Measurements from ENCODE around the gene SLC7A5. TPM values are rescaled to one million over a fixed set of nuclear protein-coding genes. Genes with fewer than 3 reads are reported as not detected.

SLC7A5 gene
- total and polyA plus RNA-seq, 2 of the 4 experiments (the other 2 are of a cell fraction) = 11.3 to 101 TPM

- ChIA-PET POLR2A (ENCODE audit: unreplicated experiment) (no interaction called here), CTCF (interaction anchor here (0.5 to 1.1 kb wide), 4 partner anchors 25 to 937 kb away, joined by 3 to 4 read pairs (median 3); no protein-coding TSS in a partner anchor)
- no peak overlapping the region for H2BK5ac ChIP-seq (ENCODE audit: low read depth, low read length, poor library complexity, severe bottlenecking)
- no peaks in the 10 kb centered on the region for H3K27me3 ChIP-seq (ENCODE audit: control insufficient read depth, insufficient read depth, low read length)
- H4K91ac ChIP-seq (ENCODE audit: insufficient read depth, low read depth, low read length) = no peak overlapping the region
- no peaks in the 10 kb centered on the region; the same call in 1 of the 2 replicates for H3K4me1 ChIP-seq (ENCODE audit: control insufficient read depth, insufficient read depth, low read length)
- H2AK5ac ChIP-seq (ENCODE audit: low read depth, low read length) = no peak overlapping the region
- H2BK15ac ChIP-seq (ENCODE audit: low read depth, low read length) = no peak overlapping the region
- no peak overlapping the region for H2BK20ac ChIP-seq (ENCODE audit: low read depth, low read length)
- no peak overlapping the region for H4K5ac ChIP-seq (ENCODE audit: low read depth, low read length)
- H3K9me1 ChIP-seq (ENCODE audit: insufficient read depth, low read length) = peaks cover 7% of the 10 kb centered on the region; the same call in 1 of the 2 replicates
- dilution Hi-C loops (cut with HindIII; ENCODE audit: low sequenced_read_pairs, unreplicated experiment) (no loop called here), intact Hi-C loops (cut with micrococcal nuclease) (no loop called here), in situ Hi-C loops (cut with MboI; ENCODE audit: low sequenced_read_pairs) (no loop called here)
- peaks cover 72% of the 10 kb centered on the region for H3K36me3 ChIP-seq (ENCODE audit: control insufficient read depth, insufficient read depth, low read length)
- BruUV-seq (replicated peaks) = no TSS peak
- H3K56ac ChIP-seq (ENCODE audit: extremely low read depth, insufficient read depth, low read length) = no peak overlapping the region
- no peak overlapping the region for H4K8ac ChIP-seq (ENCODE audit: low read depth in 2 of 2, low read length in 2 of 2)
- H3K18ac ChIP-seq (ENCODE audit: low read depth, low read length) = no peak overlapping the region
- no peak overlapping the region for H2AK9ac ChIP-seq (replicated peaks; ENCODE audit: low read depth, low read length, poor library complexity)
- ATAC-seq (ENCODE audit: low read depth) (no peak), DNase-seq (no peak)
- H3K4ac ChIP-seq (ENCODE audit: low read depth, low read length) = no peak overlapping the region
- peaks cover 94% of the 10 kb centered on the region for H4K20me1 ChIP-seq (ENCODE audit: insufficient read depth, low read length)
- H3K4me3 ChIP-seq (ENCODE audit: insufficient read depth, low read depth, low read length) = no peak overlapping the region
- H3K4me2 ChIP-seq (ENCODE audit: low read depth, low read length) = no peak overlapping the region
- no peak overlapping the region for H2BK120ac ChIP-seq (ENCODE audit: low read depth, low read length)
- whole genome bisulfite sequencing, 2 experiments (ENCODE audit: extremely low coverage in 2 of 2, insufficient read length in 1 of 2) = 87% methylated on average over 6 of the region's 25 CpGs; no CpG with 5 or more reads in 1 of the 2 experiments
- no peak overlapping the region for H2AFZ ChIP-seq (replicated peaks; ENCODE audit: low read length, poor library complexity)
- H3K79me1 ChIP-seq (ENCODE audit: low read depth in 1 of 2, low read length in 2 of 2) = peaks cover 39 to 98% of the 10 kb centered on the region in 2 experiments
- no peaks in the 10 kb centered on the region for H3K9me3 ChIP-seq (ENCODE audit: control insufficient read depth, insufficient read depth, low read length)
- H3K14ac ChIP-seq (replicated peaks; ENCODE audit: low read depth, low read length) = no peak overlapping the region
- no peak overlapping the region for H3K9ac ChIP-seq (ENCODE audit: low read depth, low read length)
- no peak overlapping the region for H3K27ac ChIP-seq (ENCODE audit: insufficient read depth, low read length)
- no peak overlapping the region for H3K23ac ChIP-seq (ENCODE audit: low read depth, low read length)
- TF ChIP-seq MAZ (IDR thresholded peaks at IDR 0.05; ENCODE audit: borderline replicate concordance, low read depth, low read length) (no peak), NFE2L2 (IDR thresholded peaks at IDR 0.05; ENCODE audit: low read depth, low read length) (no peak), MAFK (IDR thresholded peaks at IDR 0.05; ENCODE audit: low read depth, low read length) (no peak), USF2 (IDR thresholded peaks at IDR 0.05; ENCODE audit: low read depth, low read length) (no peak), ELK1 (IDR thresholded peaks at IDR 0.05; ENCODE audit: borderline replicate concordance, low read depth, low read length) (no peak), CHD1 (IDR thresholded peaks at IDR 0.05; ENCODE audit: low read depth, low read length) (no peak), RFX5 (IDR thresholded peaks at IDR 0.05; ENCODE audit: low read depth, low read length) (no peak), RCOR1 (IDR thresholded peaks at IDR 0.05; ENCODE audit: insufficient replicate concordance, low read length) (no peak)
These were observed 22.4 kb downstream of the SLC7A5 start for GRCh38 chr16:87846705-87847466.
